Activated naive CD8-positive, alpha-beta T cell treated with anti-CD3 and anti-CD28 coated beads, Interleukin-2, amount 50 U/mL, for 24 hours (primary cell): Measurements from ENCODE around the gene ACHE.

Source experiments
- ATAC-seq: fragments of 150-1000 bp; cut with Tn5 transposase; one replicate; pipeline ENCODE4 v1.10.0; 2021
- DNase-seq: peaks from one replicate; pipeline ENCODE4 v3.0.0; 2021
- H3K27ac Mint-ChIP-seq: one replicate; pipeline ENCODE4 v1.8.0; 2021; ENCODE audit warnings: mild to moderate bottlenecking, mixed read lengths
- H3K27me3 Mint-ChIP-seq: one replicate; pipeline ENCODE4 v1.8.0; 2021; ENCODE audit warnings: mixed read lengths
- H3K36me3 Mint-ChIP-seq: one replicate; pipeline ENCODE4 v1.8.0; 2021; ENCODE audit warnings: low read depth, mixed read lengths
- H3K4me1 Mint-ChIP-seq: one replicate; pipeline ENCODE4 v1.8.0; 2021; ENCODE audit warnings: mixed read lengths
- H3K4me3 Mint-ChIP-seq: one replicate; pipeline ENCODE4 v1.8.0; 2021; ENCODE audit warnings: mild to moderate bottlenecking, moderate library complexity, mixed read lengths
- H3K9me3 Mint-ChIP-seq: one replicate; pipeline ENCODE4 v1.8.0; 2021; ENCODE audit warnings: mixed read lengths

The ACHE gene

GRCh38 chr7:100847360-100847759, 48.3 kb downstream of the ACHE start:
- Mint-ChIP-seq H3K4me1 (peaks cover 6% of the 10 kb centered on the region), H3K9me3 (no peaks in the 10 kb centered on the region), H3K36me3 (no peaks in the 10 kb centered on the region), H3K27me3 (no peaks in the 10 kb centered on the region), H3K27ac (no peak overlapping the region), H3K4me3 (no peak overlapping the region)
- ATAC-seq (no peak), DNase-seq (no peak)

DNA sequence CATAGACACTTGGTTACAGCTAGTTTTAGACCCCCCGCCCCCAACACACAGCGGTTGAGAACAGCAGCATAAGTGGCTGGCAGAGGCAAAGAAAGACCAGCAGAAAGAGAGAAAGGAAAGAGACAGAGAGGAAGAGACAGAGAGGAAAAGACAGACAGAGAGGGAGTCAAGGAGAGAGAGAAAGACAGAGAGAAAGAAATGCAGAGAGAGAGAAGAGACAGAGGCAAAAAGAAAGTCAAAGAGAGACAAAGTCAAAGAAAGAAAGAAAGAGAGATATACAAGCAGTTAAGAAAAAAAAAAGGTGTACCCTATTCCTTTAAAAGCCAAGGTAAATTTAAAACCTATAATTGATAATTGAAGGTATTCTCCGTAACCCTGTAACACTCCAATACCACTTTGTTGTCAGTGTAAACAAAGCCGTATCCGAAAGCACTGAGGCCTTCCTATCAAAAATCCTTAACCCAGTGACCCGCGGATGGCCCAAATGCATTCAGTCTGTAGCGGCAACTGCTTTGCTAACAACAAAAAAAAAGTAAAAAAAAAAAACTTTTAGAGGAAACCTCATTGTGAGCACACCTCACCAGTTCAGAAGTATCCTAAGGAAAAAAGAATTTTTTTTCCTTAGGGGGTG, 55.1 kb downstream of the ACHE start:
- H3K27ac Mint-ChIP-seq, result no peak overlapping the region

More for the DNA sequence above, 55.1 kb downstream of the ACHE start:
- Mint-ChIP-seq H3K27me3 (no peaks in the 10 kb centered on the region), H3K4me1 (peaks cover 13% of the 10 kb centered on the region), H3K4me3 (no peak overlapping the region), H3K9me3 (no peaks in the 10 kb centered on the region), H3K36me3 (peaks cover 2% of the 10 kb centered on the region)
- DNase-seq (no peak), ATAC-seq (no peak)
